Measurements from ENCODE around the gene PYM1.
"Not testable (repeated sequence)": the region's sequence is repeated elsewhere in the genome, so short reads cannot be mapped to it uniquely, and the experiment has no call there.

Gene PYM1

GRCh38 chr12:55926738-55927587 is 731 bp downstream of the PYM1 start:
- DNase-seq (ENCODE audit: low read depth), result peak; percentile 89
- TF ChIP-seq, protein P1, sequence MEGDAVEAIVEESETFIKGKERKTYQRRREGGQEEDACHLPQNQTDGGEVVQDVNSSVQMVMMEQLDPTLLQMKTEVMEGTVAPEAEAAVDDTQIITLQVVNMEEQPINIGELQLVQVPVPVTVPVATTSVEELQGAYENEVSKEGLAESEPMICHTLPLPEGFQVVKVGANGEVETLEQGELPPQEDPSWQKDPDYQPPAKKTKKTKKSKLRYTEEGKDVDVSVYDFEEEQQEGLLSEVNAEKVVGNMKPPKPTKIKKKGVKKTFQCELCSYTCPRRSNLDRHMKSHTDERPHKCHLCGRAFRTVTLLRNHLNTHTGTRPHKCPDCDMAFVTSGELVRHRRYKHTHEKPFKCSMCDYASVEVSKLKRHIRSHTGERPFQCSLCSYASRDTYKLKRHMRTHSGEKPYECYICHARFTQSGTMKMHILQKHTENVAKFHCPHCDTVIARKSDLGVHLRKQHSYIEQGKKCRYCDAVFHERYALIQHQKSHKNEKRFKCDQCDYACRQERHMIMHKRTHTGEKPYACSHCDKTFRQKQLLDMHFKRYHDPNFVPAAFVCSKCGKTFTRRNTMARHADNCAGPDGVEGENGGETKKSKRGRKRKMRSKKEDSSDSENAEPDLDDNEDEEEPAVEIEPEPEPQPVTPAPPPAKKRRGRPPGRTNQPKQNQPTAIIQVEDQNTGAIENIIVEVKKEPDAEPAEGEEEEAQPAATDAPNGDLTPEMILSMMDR (IDR thresholded peaks at IDR 0.05; ENCODE audit: low read depth, low read length, missing control alignments), result peak; percentile 79
- H3K4me3 ChIP-seq (ENCODE audit: low read depth, low read length), result peak overlapping the region; percentile 70

GRCh38 chr12:55925870-55926737 is 1.6 kb downstream of the PYM1 start:
- H3K4me3 ChIP-seq (ENCODE audit: low read depth, low read length), result peak overlapping the region; percentile 70
- DNase-seq (ENCODE audit: low read depth), result no peak
- TF ChIP-seq, protein P1 (IDR thresholded peaks at IDR 0.05; ENCODE audit: low read depth, low read length, missing control alignments), result no peak

DNA sequence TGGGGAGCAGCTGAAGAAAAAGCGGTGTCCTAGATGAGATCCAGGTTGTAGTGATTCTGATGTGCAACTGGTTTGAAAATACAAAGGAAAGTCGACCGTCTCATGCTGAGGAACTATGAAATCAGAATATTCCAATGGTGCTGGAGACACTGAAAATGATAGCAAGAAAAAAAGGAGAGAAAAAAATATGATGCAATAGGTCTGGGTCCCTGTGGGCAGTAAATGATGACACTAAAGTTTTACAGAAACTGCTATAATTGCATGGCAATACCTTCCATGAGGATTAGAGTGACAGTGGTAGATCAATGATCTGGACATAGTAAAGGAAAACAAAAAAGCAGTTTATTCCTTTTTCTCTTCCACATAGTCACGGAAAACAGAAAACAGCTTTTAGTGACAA is 2.3 kb downstream of the PYM1 start:
- DNase-seq (ENCODE audit: low read depth), result no peak
- H3K4me3 ChIP-seq (ENCODE audit: low read depth, low read length), result no peak overlapping the region; the same call in 1 of the 2 replicates
- TF ChIP-seq, protein P1 (IDR thresholded peaks at IDR 0.05; ENCODE audit: low read depth, low read length, missing control alignments), result no peak

- not testable (repeated sequence) for H3K4me3 ChIP-seq (ENCODE audit: low read depth, low read length); DNase-seq (ENCODE audit: low read depth)
Measured at GRCh38 chr12:55923648-55924047, 4.0 kb downstream of the PYM1 start.

DNA sequence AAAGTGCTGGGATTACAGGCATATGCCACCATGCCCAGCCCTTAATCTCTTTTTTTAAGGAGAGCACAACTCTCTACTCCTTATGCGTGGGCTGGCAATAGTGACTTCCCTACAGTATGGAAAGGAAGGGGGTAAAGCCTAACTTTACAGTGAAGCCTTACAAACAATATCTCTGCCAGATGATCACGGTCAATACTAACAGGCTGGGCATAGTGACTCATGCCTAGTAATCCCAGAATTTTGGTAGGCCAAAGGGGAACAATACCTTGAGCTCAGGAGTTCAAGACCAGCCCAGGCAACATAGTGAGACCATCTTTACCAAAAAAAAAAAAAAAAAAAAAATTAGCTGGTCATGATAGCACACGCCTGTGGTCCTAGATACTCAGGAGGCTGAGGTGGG is 5.6 kb downstream of the PYM1 start:
- no peak for DNase-seq (ENCODE audit: low read depth)
- TF ChIP-seq, protein P1 (IDR thresholded peaks at IDR 0.05; ENCODE audit: low read depth, low read length, missing control alignments), result no peak
- no peak overlapping the region for H3K4me3 ChIP-seq (ENCODE audit: low read depth, low read length)

DNA sequence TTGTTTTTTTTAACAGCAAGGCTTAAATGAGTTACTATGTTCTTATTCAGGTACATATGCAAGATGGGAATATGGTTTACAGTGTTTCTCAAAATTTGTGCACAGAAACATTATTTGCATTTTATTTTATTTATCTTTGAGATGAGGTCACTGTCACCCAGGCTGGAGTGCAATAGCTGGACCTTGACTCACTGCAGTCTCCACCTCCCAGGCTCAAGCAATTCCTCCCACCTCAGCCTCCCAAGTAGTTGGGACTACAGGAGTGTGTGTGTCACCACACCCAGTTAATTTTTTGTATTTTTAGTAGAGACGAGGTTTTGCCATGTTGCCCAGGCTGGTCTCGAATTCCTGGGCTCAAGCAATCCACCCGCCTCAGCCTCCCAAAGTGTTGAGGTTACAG is 8.7 kb downstream of the PYM1 start:
- not testable (repeated sequence) for H3K4me3 ChIP-seq (ENCODE audit: low read depth, low read length); DNase-seq (ENCODE audit: low read depth)

GRCh38 chr12:55915482-55915859 is 12.2 kb downstream of the PYM1 start:
- DNase-seq (ENCODE audit: low read depth), result no peak
- no peak overlapping the region for H3K4me3 ChIP-seq (ENCODE audit: low read depth, low read length)
- TF ChIP-seq, protein P1 (IDR thresholded peaks at IDR 0.05; ENCODE audit: low read depth, low read length, missing control alignments), result no peak

Measured in GM12864 (cell line).